K562 (cell line): ENCODE results near the gene USP31. TPM values are rescaled to one million over a fixed set of nuclear protein-coding genes. Genes with fewer than 3 reads are reported as not detected.

Experiments used
- ARID1B ChIP-seq: fragments of 450-650 bp; IDR thresholded peaks from 2 replicates; pipeline ENCODE4 v1.6.1; 2016; ENCODE audit warnings: antibody characterized with exemption, mild to moderate bottlenecking, inconsistent platforms
- BCOR ChIP-seq: fragments of 450-650 bp; IDR thresholded peaks from 2 replicates; pipeline ENCODE4 v1.6.1; 2016
- BDP1 ChIP-seq: IDR thresholded peaks from 3 replicates; pipeline ENCODE4 v1.6.1; 2011; ENCODE audit not compliant: insufficient read length, insufficient read depth
- CEBPB ChIP-seq: fragments of 450-650 bp; IDR thresholded peaks from 2 replicates; pipeline ENCODE4 v1.6.1; 2016; ENCODE audit warnings: missing genetic modification characterization, missing compliant biosample characterization
- CHD2 ChIP-seq: IDR thresholded peaks from 2 replicates; pipeline ENCODE4 v1.6.1; 2011; ENCODE audit warnings: low read depth, low read length
- E2F5 ChIP-seq: sonication (generic); formaldehyde crosslinking; IDR thresholded peaks from 2 replicates; pipeline ENCODE4 v1.8.0; 2022; ENCODE audit warnings: mild to moderate bottlenecking, missing genetic modification reagents
- GTF3C2 ChIP-seq: IDR thresholded peaks from 3 replicates; pipeline ENCODE4 v1.6.1; 2011; ENCODE audit warnings: borderline replicate concordance, mild to moderate bottlenecking, moderate library complexity; ENCODE audit not compliant: insufficient read length; ENCODE audit errors: extremely low read depth
- HMGN3 ChIP-seq: IDR thresholded peaks from 2 replicates; pipeline ENCODE4 v1.6.1; 2011; ENCODE audit warnings: borderline replicate concordance, low read depth, mild to moderate bottlenecking, mixed read lengths, low read length; ENCODE audit not compliant: insufficient read length; ENCODE audit errors: extremely low read depth
- IFI16 ChIP-seq: fragments of 250-450 bp; sonication (Bioruptor Pico); IDR thresholded peaks from 2 replicates; pipeline ENCODE4 v2.1.2; 2022; ENCODE audit warnings: mild to moderate bottlenecking, inconsistent platforms
- LEF1 ChIP-seq: fragments of 450-650 bp; IDR thresholded peaks from 2 replicates; pipeline ENCODE4 v1.6.1; 2016; ENCODE audit warnings: mild to moderate bottlenecking
- MBD1 ChIP-seq: fragments of 250-450 bp; sonication (Bioruptor Pico); IDR thresholded peaks from 2 replicates; pipeline ENCODE4 v1.8.0; 2022; ENCODE audit warnings: inconsistent platforms
- MEIS2 ChIP-seq: fragments of 450-650 bp; IDR thresholded peaks from 2 replicates; pipeline ENCODE4 v1.6.1; 2014; ENCODE audit warnings: mild to moderate bottlenecking; ENCODE audit not compliant: partially characterized antibody
- NFE2L1 ChIP-seq: fragments of 450-650 bp; IDR thresholded peaks from 2 replicates; pipeline ENCODE4 v1.6.1; 2016; ENCODE audit warnings: missing genetic modification characterization, low read depth, mild to moderate bottlenecking, missing compliant biosample characterization, moderate library complexity, borderline replicate concordance
- POLR2AphosphoS2 ChIP-seq: IDR thresholded peaks from 2 replicates; pipeline ENCODE4 v1.6.1; 2012; ENCODE audit warnings: low read length, improper control_type of control experiment
- PURB ChIP-seq: sonication (generic); formaldehyde crosslinking; IDR thresholded peaks from 2 replicates; pipeline ENCODE4 v1.9.0; 2021; ENCODE audit warnings: low read depth, mild to moderate bottlenecking, missing genetic modification reagents
- RFX5 ChIP-seq: IDR thresholded peaks from 2 replicates; pipeline ENCODE4 v1.6.1; 2011; ENCODE audit warnings: low read depth, mild to moderate bottlenecking, improper control_type of control experiment, low read length
- SAFB ChIP-seq: fragments of 200-400 bp; formaldehyde crosslinking; IDR thresholded peaks from 2 replicates; pipeline ENCODE4 v1.6.1; 2017; ENCODE audit warnings: low read depth, low read length, borderline replicate concordance
- TOE1 ChIP-seq, 2 experiments: fragments of 450-650 bp in 1 of 2; sonication (generic) in 1 of 2; formaldehyde crosslinking in 1 of 2; IDR thresholded peaks; 2 replicates each; pipeline versions ENCODE4 v1.7.1 to v1.8.0; 2016 to 2022; ENCODE audit warnings: borderline replicate concordance in 2 of 2, mild to moderate bottlenecking in 2 of 2, antibody characterized with exemption in 1 of 2, inconsistent platforms in 1 of 2, low read depth in 1 of 2, missing genetic modification reagents in 1 of 2, moderate library complexity in 1 of 2
- ZNF23 ChIP-seq: fragments of 250-450 bp; sonication (Bioruptor Pico); IDR thresholded peaks from 2 replicates; pipeline ENCODE4 v1.4.0; 2020; ENCODE audit warnings: mild to moderate bottlenecking
- ZNF316 ChIP-seq: fragments of 450-650 bp; IDR thresholded peaks from 2 replicates; pipeline ENCODE4 v1.6.1; 2016
- ZNF445 ChIP-seq: fragments of 250-450 bp; sonication (Bioruptor Pico); IDR thresholded peaks from 2 replicates; pipeline ENCODE4 v1.4.0; 2020; ENCODE audit warnings: low read depth, mild to moderate bottlenecking, moderate library complexity
- ZNF586 ChIP-seq: fragments of 450-650 bp; formaldehyde crosslinking; conservative IDR thresholded peaks from 2 replicates; pipeline ENCODE4 v1.4.0; 2020; ENCODE audit warnings: mild to moderate bottlenecking, moderate library complexity
- ZNF644 ChIP-seq: fragments of 200-800 bp; sonication (Bioruptor generic); IDR thresholded peaks from 2 replicates; pipeline ENCODE4 v1.6.1; 2016; ENCODE audit warnings: low read depth, missing genetic modification characterization, missing compliant biosample characterization
- ZNF76 ChIP-seq: fragments of 250-450 bp; sonication (Bioruptor Pico); IDR thresholded peaks from 2 replicates; pipeline ENCODE4 v1.4.0; 2020; ENCODE audit warnings: mild to moderate bottlenecking, moderate library complexity, borderline replicate concordance
- ZNF778 ChIP-seq: fragments of 450-650 bp; formaldehyde crosslinking; IDR thresholded peaks from 2 replicates; pipeline ENCODE4 v1.4.0; 2020; ENCODE audit warnings: mild to moderate bottlenecking, moderate library complexity
- polyA plus RNA-seq, 8 experiments: library from polyadenylated mRNA; depleted of rRNA in 4 of 8; stranded (reverse) in 5 of 8; unstranded in 3 of 8; fragments of >200 nt; fragmentation: Nextera tagmentation in 2 of 8; fragmentation: Illumina TruSeq in 1 of 8; extraction: Ambion mirVana in 2 of 8; extraction: Trizol in 1 of 8; gene quantifications; 2 replicates each; pipeline versions ENCODE4 v1.2.1 to v1.2.3, GENCODE V29; 2011 to 2014; ENCODE audit warnings: inconsistent platforms in 1 of 8, missing spikeins in 1 of 8
- total RNA-seq, 7 experiments: library from RNA; depleted of rRNA in 6 of 7; stranded (reverse); fragments of >200 nt in 6 of 7; fragmentation: Illumina TruSeq in 2 of 7; extraction: Trizol in 2 of 7; gene quantifications; 2 replicates each; pipeline versions ENCODE4 v1.2.1 to v1.2.3, GENCODE V29; 2011 to 2021; ENCODE audit warnings: low replicate concordance in 1 of 7

The USP31 gene
- total and polyA plus RNA-seq, 9 of the 15 experiments (the other 6 are each of a cell fraction or from before 2014, with no cell fraction given), result 0.56 to 4.9 (median 2.9) TPM

GRCh38 chr16:23014592-23014991 is 134.7 kb downstream of the USP31 start (continued):
- no peak for TF ChIP-seq ZNF445
- no peak for TF ChIP-seq BDP1
- TF ChIP-seq PURB, result no peak
- no peak for TF ChIP-seq ZNF23
- TF ChIP-seq MBD1 (CRISPR knock-in tag), result no peak
- TF ChIP-seq CHD2, result no peak
- no peak for TF ChIP-seq HMGN3
- TF ChIP-seq IFI16 (CRISPR knock-in tag), result no peak
- TF ChIP-seq POLR2AphosphoS2, result no peak
- TF ChIP-seq SAFB, result no peak
- TF ChIP-seq ZNF644 (tag), result no peak
- no peak for TF ChIP-seq ZNF586 (CRISPR knock-in tag)
- no peak for TF ChIP-seq RFX5
- TF ChIP-seq TOE1 (IDR thresholded peaks at IDR 0.05; ENCODE audit: borderline replicate concordance), result no peak
- no peak for TF ChIP-seq TOE1 (CRISPR knock-in tag; IDR thresholded peaks at IDR 0.05; ENCODE audit: borderline replicate concordance, low read depth)
- no peak for TF ChIP-seq ZNF76 (CRISPR knock-in tag)
- TF ChIP-seq MEIS2, result no peak
- TF ChIP-seq ARID1B, result no peak
- TF ChIP-seq ZNF316, result peak; percentile 14; the same call in 1 of the 2 replicates
- no peak for TF ChIP-seq LEF1
- TF ChIP-seq CEBPB (tag), result no peak
- TF ChIP-seq ZNF778 (CRISPR knock-in tag), result no peak
- TF ChIP-seq E2F5, result no peak
- TF ChIP-seq GTF3C2, result no peak
- TF ChIP-seq NFE2L1 (tag), result 0 out of 2 replicates have a peak, but pooled peaks have one; percentile 31
- TF ChIP-seq BCOR, result no peak
